Measurements from ENCODE around the gene SLC39A3.

DNA sequence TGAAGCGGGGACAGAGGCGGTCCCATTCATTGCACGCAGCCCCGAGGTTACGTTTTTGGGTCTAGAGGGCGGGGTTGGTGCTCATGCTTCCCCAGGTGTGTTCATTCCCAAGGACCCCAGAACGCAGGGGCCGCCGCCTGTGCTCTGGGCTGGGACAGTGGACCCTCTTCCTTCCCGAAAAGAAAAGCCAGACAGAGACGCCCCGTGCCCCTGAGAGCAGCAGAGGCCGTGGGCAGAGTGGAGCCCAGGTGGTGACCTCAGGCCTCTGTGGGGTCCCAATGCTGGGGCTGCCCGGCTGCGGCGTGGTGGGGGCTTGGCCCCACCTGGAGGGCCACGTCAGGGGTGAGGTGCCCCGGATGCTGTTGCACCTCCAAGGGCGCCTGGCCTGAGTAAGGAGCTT is 27.9 kb upstream of the SLC39A3 start:
- TF ChIP-seq POLR2A (IDR thresholded peaks at IDR 0.05; ENCODE audit: low read depth, low read length) (no peak), POLR2AphosphoS5 (IDR thresholded peaks at IDR 0.05; ENCODE audit: low read depth, low read length) (no peak), TAF1 (IDR thresholded peaks at IDR 0.05; ENCODE audit: low read depth, low read length) (no peak)

All from GM12891 (cell line).